NCI-H748 (cell line): ENCODE measurements around the gene PCBP1.
"Not testable (repeated sequence)": the region's sequence is repeated elsewhere in the genome, so short reads cannot be mapped to it uniquely, and the experiment has no call there.

Source experiments
- DNase-seq: peaks from one replicate; lab custom pipeline; 2025; ENCODE audit not compliant: unreplicated experiment; lab: John Stamatoyannopoulos, UW

The PCBP1 gene

DNA sequence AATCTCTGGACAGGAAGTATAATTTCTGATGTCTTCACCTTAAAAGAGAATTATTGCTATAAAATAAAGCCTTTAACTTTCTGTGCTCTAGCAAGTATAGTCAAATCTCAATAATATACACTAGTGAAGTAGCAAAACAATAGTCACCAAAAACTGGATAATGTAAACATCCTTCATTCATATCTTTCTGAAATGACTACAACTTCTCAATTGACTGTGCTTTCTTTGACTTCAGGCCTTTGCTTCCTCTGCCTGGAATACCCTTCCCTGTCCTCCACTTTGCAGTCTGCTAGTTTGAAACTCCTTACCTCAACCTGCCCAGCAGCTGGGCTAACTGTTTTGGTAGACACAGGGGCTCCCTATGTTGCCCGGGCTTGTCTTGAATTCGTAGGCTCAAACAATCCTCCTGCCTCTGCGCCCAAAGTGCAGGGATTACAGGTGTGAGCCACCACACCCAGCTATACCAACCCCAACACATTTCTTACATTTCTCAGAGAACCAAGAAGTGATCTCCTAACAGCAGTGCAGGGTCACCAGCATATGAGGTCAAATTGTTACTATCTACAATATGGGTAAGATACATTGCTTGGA, 6.6 kb upstream of the PCBP1 start:
- DNase-seq, result no peak

DNA sequence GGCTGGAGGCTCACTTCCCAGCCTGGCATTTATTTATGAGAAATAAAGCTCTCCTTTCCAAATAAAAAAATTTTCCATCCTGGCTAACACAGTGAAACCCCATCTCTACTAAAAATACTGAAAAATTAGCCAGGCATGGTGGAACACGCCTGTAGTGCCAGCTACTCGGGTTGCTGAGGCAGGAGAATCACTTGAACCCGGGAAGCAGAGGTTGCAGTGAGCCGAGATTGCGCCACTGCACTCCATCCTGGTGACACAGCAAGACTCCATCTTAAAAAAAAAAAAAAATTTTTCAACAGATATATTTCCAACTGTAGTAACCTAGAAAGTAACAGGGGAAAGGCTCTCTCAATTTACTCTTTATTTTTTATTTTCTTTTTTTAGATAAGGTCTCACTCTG, 6.1 kb upstream of the PCBP1 start:
- DNase-seq, result no peak

DNA sequence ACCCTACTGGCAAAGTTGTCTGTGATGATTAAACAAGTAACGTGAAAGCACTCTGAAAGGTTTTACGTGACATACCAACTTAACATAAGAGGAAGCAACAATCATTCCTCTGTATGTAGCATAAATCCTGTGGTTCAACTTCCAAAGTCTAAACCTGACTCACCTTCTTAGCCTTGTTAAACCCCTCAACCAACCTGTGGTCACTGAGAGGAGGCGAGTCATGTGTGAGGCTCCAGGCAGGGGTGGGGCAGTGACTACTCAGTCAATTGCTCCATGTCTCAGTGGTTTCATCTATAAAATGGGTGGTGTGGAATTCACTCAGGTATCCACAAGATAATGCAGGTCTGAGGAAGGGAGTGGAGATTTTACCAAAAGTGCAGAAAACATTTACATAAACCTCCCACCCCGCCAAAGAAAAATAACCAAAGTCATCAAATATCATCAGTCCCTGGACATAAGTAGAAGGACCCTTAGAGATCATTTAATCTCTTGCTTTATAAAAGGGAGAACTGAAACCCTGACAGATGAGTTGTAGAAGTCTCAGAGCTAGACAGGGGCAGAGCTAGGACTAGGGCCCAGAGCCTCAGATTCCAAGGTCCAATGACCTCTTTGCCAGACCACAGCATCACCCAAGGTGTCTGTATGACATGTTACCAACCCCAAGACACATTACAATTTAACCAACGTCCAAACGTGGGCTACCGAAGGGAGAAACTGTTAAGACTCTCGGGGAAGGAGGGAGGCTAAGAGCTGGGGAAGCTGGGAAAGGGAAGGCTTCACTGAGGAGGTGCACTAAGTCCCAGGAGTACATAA, 3.7 kb upstream of the PCBP1 start:
- DNase-seq, result no peak

DNA sequence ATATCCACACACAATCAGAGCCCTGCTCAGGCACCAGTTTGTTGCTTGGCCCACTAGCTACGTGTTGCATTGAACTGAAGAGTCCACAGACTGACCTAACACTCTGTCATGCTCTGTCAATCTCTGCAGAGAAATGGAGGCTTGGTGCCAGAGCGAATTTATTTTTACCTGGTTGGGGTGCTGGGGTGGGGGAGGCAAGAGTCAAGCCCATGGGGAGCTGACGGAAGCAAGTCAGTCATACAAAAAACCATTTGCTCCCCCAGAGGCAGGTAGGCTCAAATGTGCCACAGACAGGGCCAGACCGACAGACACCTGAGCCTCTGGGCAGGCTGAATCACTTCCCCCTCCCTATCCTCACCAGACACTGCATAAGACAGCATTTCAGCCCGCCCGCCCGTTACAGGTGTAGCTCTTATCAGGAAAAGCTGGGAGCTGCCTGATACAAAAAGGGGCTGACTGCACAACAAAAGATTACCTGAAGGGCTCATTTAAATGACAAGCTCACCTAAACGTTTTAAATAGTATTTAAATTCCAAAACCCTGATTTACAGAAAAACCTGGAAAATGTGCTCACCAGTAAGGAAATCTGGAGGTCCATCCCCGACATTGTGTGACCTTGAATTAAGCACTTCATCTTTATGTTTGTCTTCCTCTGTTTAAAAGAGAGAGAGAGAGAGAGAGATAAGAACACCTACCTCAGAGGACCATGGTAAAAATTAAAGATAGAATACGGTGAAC, 2.1 kb upstream of the PCBP1 start:
- DNase-seq, result peak; percentile 70

DNA sequence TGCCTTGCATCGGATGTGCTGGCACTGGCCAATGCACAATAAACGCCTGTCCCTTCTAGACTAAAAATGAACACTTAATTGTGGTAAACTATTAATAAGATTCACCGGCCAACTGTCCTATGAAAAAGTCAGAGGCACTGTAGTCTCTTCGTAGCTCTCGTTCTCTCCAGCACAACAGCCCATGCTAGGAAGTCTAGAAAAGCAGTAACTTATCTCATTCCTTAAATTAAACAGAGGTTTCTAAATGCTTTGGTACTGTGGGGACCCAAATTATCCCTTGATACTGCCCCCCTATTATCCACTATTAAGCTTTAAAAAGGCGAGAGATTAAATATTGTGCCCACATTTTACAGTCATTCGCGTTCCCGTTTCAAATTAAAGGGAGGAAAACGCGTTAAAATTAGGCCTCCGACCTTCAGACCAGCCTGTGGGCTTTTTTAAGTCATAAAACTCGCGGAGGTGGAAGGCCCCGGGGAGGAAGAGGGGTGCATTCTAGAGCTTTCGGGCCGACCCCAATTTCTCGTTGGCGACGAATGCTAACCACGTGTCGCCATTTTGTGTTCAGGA, 1.5 kb upstream of the PCBP1 start:
- DNase-seq, result peak; percentile 24

DNA sequence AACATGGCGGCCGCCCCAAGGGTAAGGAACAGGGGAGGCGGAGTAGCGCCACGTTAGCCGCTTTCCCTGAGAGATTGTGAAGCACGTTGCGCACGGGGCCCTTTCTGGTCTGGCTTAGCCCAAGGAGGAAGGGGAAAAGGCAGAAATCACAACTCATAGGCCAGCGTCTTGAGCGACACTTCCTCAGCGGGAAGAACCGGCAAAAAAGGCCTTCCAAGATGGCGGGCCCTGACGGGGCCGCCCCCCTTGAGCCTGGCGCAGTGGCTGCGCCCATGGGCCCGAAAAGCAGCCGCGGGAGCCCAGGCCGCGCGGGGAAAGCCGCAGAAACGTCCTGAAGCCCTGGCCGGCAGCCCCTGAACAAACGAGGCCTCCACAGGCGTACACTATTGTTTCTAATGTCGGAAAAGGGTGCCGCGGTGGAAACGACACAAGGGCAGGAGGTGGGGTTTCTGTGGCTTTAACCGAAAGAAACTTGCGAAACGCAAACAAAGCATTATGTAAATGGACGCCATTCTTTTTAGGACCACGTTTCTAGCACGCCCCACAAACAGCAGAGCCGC, 919 bp upstream of the PCBP1 start:
- DNase-seq, result peak; percentile 80

DNA sequence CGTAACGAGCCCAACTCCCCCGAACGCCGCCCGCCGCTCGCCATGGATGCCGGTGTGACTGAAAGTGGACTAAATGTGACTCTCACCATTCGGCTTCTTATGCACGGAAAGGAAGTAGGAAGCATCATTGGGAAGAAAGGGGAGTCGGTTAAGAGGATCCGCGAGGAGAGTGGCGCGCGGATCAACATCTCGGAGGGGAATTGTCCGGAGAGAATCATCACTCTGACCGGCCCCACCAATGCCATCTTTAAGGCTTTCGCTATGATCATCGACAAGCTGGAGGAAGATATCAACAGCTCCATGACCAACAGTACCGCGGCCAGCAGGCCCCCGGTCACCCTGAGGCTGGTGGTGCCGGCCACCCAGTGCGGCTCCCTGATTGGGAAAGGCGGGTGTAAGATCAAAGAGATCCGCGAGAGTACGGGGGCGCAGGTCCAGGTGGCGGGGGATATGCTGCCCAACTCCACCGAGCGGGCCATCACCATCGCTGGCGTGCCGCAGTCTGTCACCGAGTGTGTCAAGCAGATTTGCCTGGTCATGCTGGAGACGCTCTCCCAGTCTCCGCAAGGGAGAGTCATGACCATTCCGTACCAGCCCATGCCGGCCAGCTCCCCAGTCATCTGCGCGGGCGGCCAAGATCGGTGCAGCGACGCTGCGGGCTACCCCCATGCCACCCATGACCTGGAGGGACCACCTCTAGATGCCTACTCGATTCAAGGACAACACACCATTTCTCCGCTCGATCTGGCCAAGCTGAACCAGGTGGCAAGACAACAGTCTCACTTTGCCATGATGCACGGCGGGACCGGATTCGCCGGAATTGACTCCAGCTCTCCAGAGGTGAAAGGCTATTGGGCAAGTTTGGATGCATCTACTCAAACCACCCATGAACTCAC, 673 bp downstream of the PCBP1 start:
- peak; percentile 62 for DNase-seq

DNA sequence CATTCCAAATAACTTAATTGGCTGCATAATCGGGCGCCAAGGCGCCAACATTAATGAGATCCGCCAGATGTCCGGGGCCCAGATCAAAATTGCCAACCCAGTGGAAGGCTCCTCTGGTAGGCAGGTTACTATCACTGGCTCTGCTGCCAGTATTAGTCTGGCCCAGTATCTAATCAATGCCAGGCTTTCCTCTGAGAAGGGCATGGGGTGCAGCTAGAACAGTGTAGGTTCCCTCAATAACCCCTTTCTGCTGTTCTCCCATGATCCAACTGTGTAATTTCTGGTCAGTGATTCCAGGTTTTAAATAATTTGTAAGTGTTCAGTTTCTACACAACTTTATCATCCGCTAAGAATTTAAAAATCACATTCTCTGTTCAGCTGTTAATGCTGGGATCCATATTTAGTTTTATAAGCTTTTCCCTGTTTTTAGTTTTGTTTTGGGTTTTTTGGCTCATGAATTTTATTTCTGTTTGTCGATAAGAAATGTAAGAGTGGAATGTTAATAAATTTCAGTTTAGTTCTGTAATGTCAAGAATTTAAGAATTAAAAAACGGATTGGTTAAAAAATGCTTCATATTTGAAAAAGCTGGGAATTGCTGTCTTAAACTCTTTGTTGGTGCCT, 1.4 kb downstream of the PCBP1 start:
- no peak for DNase-seq

DNA sequence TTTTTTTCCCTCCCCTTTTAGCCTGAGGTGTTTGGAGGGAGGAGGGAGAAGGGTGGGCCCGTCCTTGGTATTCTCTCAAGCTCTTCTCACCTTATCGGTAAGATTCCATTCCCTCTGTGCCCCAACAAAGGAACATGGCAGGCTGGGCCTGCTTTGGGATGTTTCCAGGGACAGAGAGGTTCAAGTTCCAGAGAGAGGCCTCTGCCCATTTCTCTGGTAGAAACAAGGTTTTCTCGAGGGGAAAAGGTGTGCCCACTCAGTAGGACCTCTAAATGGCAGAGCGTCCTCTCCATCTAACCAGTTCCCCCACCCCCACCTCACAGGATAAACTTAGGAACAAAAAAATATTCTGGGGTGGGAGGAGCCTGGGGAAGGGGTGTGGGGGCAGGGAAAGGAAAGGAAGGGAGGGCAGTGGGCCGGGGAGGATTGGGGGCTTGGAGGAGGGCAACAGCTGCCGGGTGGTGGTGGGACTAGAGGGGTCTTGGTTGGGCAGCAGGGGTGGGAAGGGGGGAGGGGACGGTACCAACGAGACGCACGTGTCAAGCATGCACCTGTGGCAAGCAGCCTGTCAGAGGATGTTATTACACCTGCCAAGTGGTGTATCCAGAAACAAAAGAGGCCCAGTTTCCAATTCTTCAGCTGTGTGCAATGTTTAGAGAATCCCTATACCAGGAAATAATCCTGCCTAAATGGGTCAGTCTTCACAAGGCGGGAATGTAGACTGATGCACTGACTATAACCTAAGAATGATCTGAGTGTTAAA, 2.1 kb downstream of the PCBP1 start:
- DNase-seq, result peak; percentile 49

DNA sequence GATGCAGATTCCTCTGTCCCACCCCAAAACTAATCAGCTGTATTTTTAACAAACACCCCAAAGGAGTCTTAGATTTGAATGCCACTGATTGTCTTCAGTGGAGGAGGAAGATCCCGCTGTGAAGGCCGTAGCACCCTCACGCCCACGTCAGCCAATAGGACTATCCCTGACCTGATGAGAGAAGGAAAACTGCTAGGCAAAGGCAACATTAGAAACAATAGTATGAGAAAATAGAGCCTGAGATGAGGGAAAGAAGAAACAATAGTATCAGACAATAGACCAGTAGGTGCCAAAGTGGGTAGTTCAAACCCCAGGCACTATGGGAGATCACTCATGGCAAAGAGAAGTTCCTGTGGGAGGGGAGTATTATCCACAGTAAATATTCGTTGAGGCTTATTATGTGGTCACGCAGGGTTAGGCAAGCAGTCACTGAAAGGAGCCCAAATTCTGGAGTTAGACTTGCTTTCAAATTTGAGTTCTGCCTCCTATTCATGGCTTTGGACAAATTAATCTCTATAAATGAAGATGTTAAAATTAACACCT, 2.8 kb downstream of the PCBP1 start:
- DNase-seq, result no peak

DNA sequence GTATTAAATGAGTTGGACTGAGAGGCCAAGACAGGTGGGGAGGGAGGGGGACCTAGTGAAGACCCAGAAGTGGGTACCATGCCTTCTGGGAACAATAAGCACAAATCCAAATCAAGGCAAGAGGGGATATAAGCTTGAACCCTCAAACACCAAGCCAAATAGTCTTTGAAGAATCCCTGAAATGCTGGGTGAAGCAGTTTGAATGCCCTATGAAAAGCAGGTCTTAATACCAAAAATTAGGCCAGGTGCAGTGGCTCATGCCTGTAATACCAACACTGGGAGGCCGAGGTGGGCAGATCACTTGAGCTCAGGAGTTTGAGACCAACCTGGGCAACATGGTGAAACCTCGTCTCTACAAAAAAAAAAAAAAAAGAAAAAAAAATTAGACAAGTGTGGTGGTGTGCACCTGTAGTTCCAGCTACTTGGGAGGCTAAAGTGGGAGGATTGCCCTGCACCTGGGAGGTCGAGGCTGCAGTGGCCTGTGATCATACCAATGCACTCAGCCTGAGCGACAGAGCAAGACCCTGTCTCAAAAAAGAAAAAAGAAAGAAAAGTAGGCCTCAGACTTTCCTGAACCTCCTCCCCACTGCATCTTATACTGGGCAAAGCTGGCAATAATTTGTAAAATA, 3.5 kb downstream of the PCBP1 start:
- DNase-seq, result no peak

DNA sequence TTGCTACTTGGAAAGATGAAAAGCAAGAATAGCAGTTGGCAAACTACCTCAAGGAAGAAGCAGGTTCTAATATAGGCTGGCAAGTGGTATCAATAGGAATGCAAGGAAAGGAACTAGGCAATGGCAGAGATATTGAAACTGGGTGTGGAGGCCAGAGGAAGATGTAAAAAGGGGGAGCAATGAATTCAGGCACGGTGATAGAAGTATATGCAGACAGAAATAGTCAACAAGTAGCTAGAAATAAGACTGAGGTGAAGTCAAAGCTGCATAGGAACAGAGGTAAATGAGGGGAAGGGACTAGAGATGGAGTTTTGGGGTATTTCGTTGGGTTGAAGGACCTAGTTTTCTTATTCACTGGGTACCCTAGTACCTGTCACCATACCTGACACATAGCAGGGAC, 4.1 kb downstream of the PCBP1 start:
- no peak for DNase-seq

DNA sequence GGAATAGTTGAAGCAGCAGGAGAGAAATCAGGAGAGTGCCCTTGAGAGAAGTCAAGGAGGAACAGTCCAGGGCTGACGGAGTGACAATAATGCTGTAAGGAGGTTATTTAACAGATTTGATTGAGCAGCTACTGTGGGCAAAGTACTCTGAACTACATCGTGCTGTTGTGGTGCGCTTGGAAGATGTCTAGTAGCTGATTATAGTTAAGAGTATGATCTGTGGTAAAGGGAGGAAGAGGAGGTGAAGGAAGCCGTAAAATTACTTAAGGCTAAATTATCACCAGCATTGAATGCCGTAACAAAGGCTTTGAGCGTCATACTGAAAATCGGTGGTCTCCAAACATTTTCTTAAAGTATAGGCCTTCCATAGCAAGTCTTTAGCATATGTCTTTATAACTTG, 4.5 kb downstream of the PCBP1 start:
- no peak for DNase-seq

DNA sequence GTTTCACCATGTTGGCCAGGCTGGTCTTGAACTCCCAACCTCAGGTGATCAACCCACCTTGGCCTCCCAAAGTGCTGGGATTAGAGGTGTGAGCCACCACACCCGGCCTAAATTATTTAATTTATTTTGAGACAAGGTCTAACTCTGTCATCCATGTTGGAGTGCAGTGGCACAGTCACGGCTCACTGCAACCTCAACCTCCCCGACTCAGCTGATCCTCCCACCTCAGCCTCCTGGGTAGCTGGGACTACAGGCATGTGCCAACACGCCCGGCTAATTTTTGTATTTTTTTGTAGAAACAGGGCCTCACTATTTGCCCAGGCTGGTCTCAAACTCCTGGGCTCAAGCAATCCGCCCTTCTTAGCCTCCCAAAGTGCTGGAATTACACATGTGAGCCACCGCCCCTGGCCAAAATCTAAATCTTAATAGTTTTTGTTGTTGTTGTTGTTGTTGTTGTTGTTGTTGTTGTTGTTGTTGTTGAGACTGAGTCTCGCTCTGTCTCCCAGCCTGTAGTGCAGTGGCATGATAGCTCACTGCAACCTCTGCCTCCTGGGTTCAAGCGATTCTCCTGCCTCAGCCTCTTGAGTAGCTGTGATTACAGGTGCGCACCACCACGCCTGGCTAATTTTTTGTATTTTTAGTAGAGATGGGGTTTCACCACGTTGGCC, 5.4 kb downstream of the PCBP1 start:
- not testable (repeated sequence) for DNase-seq

DNA sequence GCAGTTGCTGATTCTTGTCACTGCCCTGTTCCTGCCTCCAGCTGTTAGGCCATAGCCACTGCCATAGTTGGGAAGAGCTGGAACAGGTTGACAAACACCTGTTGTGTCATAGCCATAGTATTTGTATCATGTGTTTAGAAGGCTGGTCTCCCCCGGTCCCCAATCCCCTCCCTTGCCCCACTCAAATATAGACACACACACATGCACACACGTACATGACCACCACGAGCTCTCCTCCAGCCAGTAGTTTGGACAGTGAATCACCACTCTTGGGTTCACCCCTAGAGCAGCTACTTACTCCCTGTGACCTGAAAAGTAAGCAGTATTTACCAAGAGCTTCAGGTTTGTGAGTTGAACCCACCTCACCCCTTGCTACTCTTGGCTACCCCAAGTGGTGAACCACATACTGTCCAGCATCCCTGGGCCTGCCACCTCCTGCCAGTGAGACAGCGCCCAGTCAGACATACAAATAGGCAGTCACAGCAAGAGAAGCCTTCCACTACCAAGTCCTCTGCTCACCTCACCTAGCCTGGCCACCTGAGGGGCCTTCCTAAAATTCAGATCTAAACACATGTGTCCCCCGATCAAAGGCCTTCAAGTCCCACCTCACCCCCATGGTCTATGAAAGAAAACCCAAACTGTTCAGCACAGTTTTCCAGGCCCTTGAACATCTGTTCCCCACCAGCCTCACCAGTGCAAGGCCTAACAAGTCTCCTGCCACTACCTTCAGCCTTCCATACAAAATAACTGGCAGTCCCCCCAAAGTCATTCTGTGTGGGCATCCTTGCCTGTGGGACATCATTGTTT, 7.1 kb downstream of the PCBP1 start:
- no peak for DNase-seq

DNA sequence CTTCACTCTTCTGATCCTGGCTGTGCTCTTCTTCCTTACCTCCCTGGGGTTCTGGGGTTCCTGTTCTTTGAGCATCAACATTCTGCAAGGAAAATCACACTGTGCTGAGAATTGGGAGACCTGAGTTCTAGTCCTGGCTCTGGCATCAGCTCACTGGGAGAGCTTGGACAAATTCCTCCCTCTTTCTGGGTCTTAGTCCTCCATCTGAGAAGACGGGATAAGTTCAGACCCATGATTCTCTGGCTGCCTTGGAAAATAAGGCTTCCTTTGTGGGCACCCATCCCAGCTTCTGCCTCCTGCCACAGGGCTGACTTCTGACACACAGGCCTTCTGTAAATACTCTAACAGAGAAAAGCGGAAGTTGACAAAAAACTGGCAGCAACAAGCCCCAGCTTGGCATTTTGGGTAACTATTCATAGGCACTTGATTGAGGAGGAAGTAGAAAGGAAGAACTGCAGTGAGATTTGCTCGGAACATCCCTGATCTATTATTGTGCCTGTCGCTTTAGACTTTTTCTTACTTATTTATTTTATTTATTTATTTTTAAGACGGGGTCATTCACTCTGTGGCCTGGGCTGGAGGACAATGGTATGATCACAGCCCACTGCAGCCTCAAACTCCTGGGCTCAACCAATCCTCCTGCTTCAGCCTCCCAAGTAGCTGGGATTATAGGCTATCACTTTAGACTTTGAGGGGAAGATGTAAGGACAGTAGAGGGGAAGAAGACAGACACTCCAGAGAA, 7.9 kb downstream of the PCBP1 start:
- DNase-seq, result no peak
